Aorta (tissue), 5 donors: ENCODE data around the gene SPSB3. TPM values are rescaled to one million over a fixed set of nuclear protein-coding genes. Genes with fewer than 3 reads are reported as not detected.
"Not testable (repeated sequence)": the region's sequence is repeated elsewhere in the genome, so short reads cannot be mapped to it uniquely, and the experiment has no call there.

Experiments used
- ATAC-seq: fragments of 200-7000 bp; cut with Tn5 transposase; one replicate; pipeline ENCODE4 v1.9.1; 2022; ENCODE audit warnings: moderate library complexity; ENCODE audit not compliant: low FRiP score
- DNase-seq, 2 donors: peaks; one replicate each; pipeline ENCODE4 v3.0.0-alpha.2; 2020
- H3K27ac ChIP-seq, 2 donors: one replicate each; pipeline ENCODE4 v1.5.1; 2013; ENCODE audit warnings: low read length in 2 of 2, mild to moderate bottlenecking in 2 of 2, moderate library complexity in 2 of 2, control low read depth in 1 of 2, inconsistent platforms in 1 of 2, low read depth in 1 of 2
- H3K27me3 ChIP-seq, 2 donors: one replicate each; pipeline ENCODE4 v1.6.1; 2013; ENCODE audit warnings: control low read depth in 1 of 2, low read length in 1 of 2, mild to moderate bottlenecking in 1 of 2, moderate library complexity in 1 of 2; ENCODE audit not compliant: insufficient read depth in 2 of 2, control insufficient read depth in 1 of 2
- H3K36me3 ChIP-seq, 2 donors: one replicate each; pipeline ENCODE4 v1.6.1; 2013; ENCODE audit warnings: control low read depth in 1 of 2, low read length in 1 of 2, mild to moderate bottlenecking in 1 of 2; ENCODE audit not compliant: insufficient read depth in 2 of 2, control insufficient read depth in 1 of 2
- H3K4me1 ChIP-seq, 2 donors: one replicate each; pipeline ENCODE4 v1.6.1; 2013; ENCODE audit warnings: low read length in 2 of 2, control low read depth in 1 of 2, mild to moderate bottlenecking in 1 of 2, moderate library complexity in 1 of 2; ENCODE audit not compliant: insufficient read depth in 2 of 2, control insufficient read depth in 1 of 2
- H3K4me3 ChIP-seq, 2 donors: one replicate each; pipeline ENCODE4 v1.5.1; 2013; ENCODE audit warnings: low read length in 2 of 2, control low read depth in 1 of 2, mild to moderate bottlenecking in 1 of 2
- H3K9me3 ChIP-seq: one replicate; pipeline ENCODE4 v1.6.1; 2013; ENCODE audit warnings: mild to moderate bottlenecking, low read length; ENCODE audit not compliant: control insufficient read depth
- WGBS, 2 donors: extraction: QIAGEN DNeasy Blood & Tissue Kit; methylation state at CpG; one replicate each; pipeline ENCODE4 v1.1.7; 2013; 5-methylcytosine and 5-hydroxymethylcytosine counted together
- intact Hi-C, 2 donors: fragments of 100-400 bp; cut with DNase I; formaldehyde crosslinking; loops; one replicate each; pipeline versions ENCODE4 v1.14.2 to v1.15.0; 2022
- polyA plus RNA-seq, 2 donors: library from polyadenylated mRNA; stranded (reverse); fragments of 200-250 nt; gene quantifications; one replicate each; pipeline ENCODE4 v1.2.3, GENCODE V29; 2013
- total RNA-seq, 2 donors: library from RNA; stranded (reverse); fragmentation: NEBNext Ultra II Directional; extraction: Animal tissue kit (Norgen Biotek cat#: 25700); gene quantifications; one replicate each; pipeline ENCODE4 v1.2.1, GENCODE V29; 2021
- donor health status: healthy with polysubstance abuse.
- donor health status: Bipolar disorder and iron deficiency.
- donor health status: DM: no; HTN: no; CAD: no.
- donor health status: DM: no; HTN: no; CAD: no.
- donor health status: DM: yes; HTN: yes; CAD: no.

SPSB3 gene
- total and polyA plus RNA-seq, 4 donors, result 25.8 to 322 (median 33.7) TPM

GRCh38 chr16:1809281-1809801 is 27.0 kb upstream of the SPSB3 start:
- Histone ChIP-seq H3K36me3 (peaks cover 0 to 2% of the 10 kb centered on the region in 2 donors), H3K9me3 (no peaks in the 10 kb centered on the region), H3K27me3 (no peaks in the 10 kb centered on the region), H3K27ac (no peak overlapping the region), H3K4me3 (no peak overlapping the region), H3K4me1 (no peaks in the 10 kb centered on the region)
- WGBS, 2 donors, result 62 to 76% methylated on average over 28 of the region's 28 CpGs
- DNase-seq, result peak in 1 of 2 donors; percentile 58
- ATAC-seq, result peak; percentile 46
- intact Hi-C loops, result no loop called here

DNA sequence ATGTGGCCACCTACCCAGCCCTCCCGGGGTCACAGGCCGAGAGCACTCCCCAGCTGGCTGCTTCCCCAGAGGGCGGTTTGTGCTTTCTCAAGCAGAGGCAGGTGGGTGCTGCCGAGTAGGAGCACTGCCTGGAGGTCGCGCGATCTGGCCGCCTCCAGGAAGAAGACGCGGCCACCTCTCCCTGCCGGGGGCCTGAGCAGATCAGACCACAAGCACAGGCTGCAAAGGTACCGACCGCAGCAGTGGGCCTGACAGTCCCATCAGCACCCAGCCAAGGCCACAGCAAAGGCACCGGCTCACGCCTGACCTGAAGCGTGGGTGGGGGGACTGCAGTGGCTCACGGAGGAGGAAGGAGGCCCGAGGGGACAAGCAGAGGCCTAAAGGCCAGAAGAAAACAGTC is 26.3 kb upstream of the SPSB3 start:
- no peak for ATAC-seq
- no peak for DNase-seq
- Histone ChIP-seq H3K4me3 (no peak overlapping the region), H3K4me1 (no peaks in the 10 kb centered on the region), H3K36me3 (peaks cover 0 to 2% of the 10 kb centered on the region in 2 donors), H3K9me3 (no peaks in the 10 kb centered on the region), H3K27ac (no peak overlapping the region), H3K27me3 (no peaks in the 10 kb centered on the region)
- WGBS, 2 donors, result 79 to 88% methylated on average over 18 of the region's 18 CpGs
- intact Hi-C loops, result no loop called here

DNA sequence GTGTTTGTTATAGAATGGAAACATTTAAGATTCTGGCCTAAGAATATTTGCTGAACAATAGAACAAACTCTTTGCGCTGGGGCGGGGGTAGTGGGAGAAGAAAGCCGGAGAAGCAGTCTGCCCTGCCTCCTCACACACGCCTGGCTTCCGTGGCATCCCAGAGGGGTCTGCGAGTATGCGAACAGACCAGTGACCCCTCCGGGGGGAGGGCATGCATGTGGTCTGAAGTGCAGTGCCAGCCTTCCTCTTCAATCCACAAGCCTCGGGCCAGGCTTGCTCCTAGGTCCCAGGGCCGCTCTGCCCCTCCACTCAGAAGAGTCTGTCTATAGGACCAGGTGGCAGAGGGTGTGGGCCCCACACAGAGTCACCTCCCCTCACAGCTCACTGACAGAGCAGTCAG is 25.3 kb upstream of the SPSB3 start:
- H3K36me3 ChIP-seq, result peaks cover 0 to 2% of the 10 kb centered on the region in 2 donors

GRCh38 chr16:1800701-1801100 is 18.3 kb upstream of the SPSB3 start:
- H3K27ac ChIP-seq, result no peak overlapping the region
- no peaks in the 10 kb centered on the region for H3K27me3 ChIP-seq
- ATAC-seq, result no peak
- no peaks in the 10 kb centered on the region for H3K4me1 ChIP-seq
- peaks cover 2% of the 10 kb centered on the region for H3K9me3 ChIP-seq
- DNase-seq, result no peak
- no peak overlapping the region for H3K4me3 ChIP-seq
- H3K36me3 ChIP-seq, result no peaks in the 10 kb centered on the region
- intact Hi-C loops, result no loop called here
- 84 to 85% methylated on average over 10 of the region's 10 CpGs for WGBS, 2 donors

More for the DNA sequence above, 25.3 kb upstream of the SPSB3 start:
- no peaks in the 10 kb centered on the region for H3K4me1 ChIP-seq
- no peak overlapping the region for H3K27ac ChIP-seq
- no peaks in the 10 kb centered on the region for H3K9me3 ChIP-seq
- H3K27me3 ChIP-seq, result no peaks in the 10 kb centered on the region
- no peak overlapping the region for H3K4me3 ChIP-seq
- no peak for ATAC-seq
- DNase-seq, result no peak
- intact Hi-C loops, result no loop called here
- 85 to 91% methylated on average over 10 of the region's 10 CpGs for WGBS, 2 donors

DNA sequence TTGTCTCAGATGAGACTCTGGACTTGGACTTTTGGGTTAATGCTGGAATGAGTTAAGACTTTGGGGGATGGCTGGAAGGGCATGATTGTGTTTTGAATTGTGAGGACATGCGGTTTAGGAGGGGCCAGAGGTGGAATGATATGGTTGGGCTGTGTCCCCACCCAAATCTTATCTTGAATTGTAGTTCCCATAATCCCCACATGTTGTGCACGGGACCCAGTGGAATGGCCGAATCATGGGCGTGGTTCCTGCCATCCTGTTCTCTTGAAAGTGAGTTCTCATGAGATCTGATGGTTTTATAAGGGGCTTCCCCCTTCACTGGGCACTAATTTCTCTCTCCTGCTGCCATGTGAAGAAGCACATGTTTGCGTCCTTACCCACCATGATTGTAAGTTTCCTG is 16.9 kb upstream of the SPSB3 start:
- H3K27me3 ChIP-seq, ATAC-seq, H3K9me3 ChIP-seq, intact Hi-C loops, H3K36me3 ChIP-seq, H3K4me1 ChIP-seq, H3K27ac ChIP-seq, DNase-seq, H3K4me3 ChIP-seq: not testable (repeated sequence)
- 71 to 86% methylated on average over 5 of the region's 5 CpGs for WGBS, 2 donors

GRCh38 chr16:1794908-1795666 is 12.7 kb upstream of the SPSB3 start:
- DNase-seq, result peak in 1 of 2 donors; percentile 66
- 80% methylated on average over 32 of the region's 32 CpGs for WGBS, 2 donors
- intact Hi-C loops, result no loop called here

GRCh38 chr16:1794221-1794871 is 12.0 kb upstream of the SPSB3 start:
- WGBS, 2 donors, result 47 to 56% methylated on average over 18 of the region's 18 CpGs
- intact Hi-C loops, result no loop called here
- peak in 1 of 2 donors; percentile 70 for DNase-seq

More at GRCh38 chr16:1794908-1795666, 12.7 kb upstream of the SPSB3 start:
- no peaks in the 10 kb centered on the region for H3K4me1 ChIP-seq
- H3K4me3 ChIP-seq, result no peak overlapping the region
- H3K9me3 ChIP-seq, result peaks cover 2% of the 10 kb centered on the region
- no peaks in the 10 kb centered on the region for H3K36me3 ChIP-seq
- ATAC-seq, result no peak
- H3K27ac ChIP-seq, result no peak overlapping the region
- H3K27me3 ChIP-seq, result no peaks in the 10 kb centered on the region

DNA sequence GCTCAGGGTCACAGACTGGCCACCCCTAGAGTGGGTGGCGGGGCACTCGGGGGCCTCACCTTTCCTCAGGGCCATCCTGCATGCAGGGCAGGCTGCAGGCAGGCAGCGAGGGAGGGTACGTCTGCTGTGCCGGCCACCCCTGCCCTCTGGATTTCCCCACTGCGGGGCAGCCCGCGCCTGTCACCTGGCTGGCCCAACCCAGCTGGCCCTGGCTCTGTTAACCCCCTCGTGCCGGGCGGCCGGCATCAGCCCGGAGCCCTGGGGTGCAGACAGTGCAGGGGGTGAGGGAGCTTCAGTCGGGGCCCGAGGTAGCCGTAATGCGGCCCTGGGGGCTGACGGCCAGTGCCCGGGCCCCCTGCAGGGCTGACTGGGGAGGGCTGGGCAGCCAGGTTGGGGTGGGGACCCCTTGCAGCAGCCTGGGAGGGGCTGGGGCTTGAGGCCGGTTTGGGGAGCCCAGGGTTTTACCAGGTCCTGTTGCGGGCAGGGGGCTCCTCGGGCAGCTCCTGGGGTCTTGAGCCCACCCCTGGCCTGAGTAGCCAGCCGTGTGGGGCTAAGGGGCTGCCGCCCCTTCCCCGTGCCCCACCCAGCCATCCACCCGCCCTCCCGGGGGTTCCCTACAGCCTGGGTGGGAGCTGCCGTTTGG is 11.3 kb upstream of the SPSB3 start, which contains the start of gene IGFALS:
TSS of gene IGFALS (minus strand) at position 128 of the 643 bp plus-strand sequence. CDS start at position 75, 53 bp downstream.
- 59 to 60% methylated on average over 21 to 28 of the region's 28 CpGs for WGBS, 2 donors

More at GRCh38 chr16:1794221-1794871, 12.0 kb upstream of the SPSB3 start:
- Histone ChIP-seq H3K27me3 (no peaks in the 10 kb centered on the region), H3K27ac (no peak overlapping the region), H3K36me3 (no peaks in the 10 kb centered on the region), H3K4me1 (no peaks in the 10 kb centered on the region), H3K4me3 (no peak overlapping the region), H3K9me3 (peaks cover 2% of the 10 kb centered on the region)
- no peak for ATAC-seq

More for the DNA sequence above, 11.3 kb upstream of the SPSB3 start, which contains the start of gene IGFALS:
- Histone ChIP-seq H3K4me1 (no peaks in the 10 kb centered on the region), H3K27ac (no peak within 1 kb of the TSS), H3K4me3 (no peak within 1 kb of the TSS), H3K9me3 (peaks cover 2% of the 10 kb centered on the region), H3K27me3 (no peaks in the 10 kb centered on the region), H3K36me3 (no peaks in the 10 kb centered on the region)
- ATAC-seq, result no peak
- intact Hi-C loops, result no loop called here
- peak in 1 of 2 donors; percentile 72 for DNase-seq
